ENCODE results near the gene MAF. TPM values are rescaled to one million over a fixed set of nuclear protein-coding genes. Genes with fewer than 3 reads are reported as not detected.
A peak's percentile ranks its signal among the peaks of the same experiment; 100 is the strongest.

Gene MAF
- total RNA-seq, 1 experiment from 2014 or later: 6.6 TPM

GRCh38 chr16:79598348-79599181, 2.0 kb downstream of the MAF start:
- peaks cover 21% of the 10 kb centered on the region for H3K27me3 Mint-ChIP-seq (ENCODE audit: low read depth)
- H3K27ac Mint-ChIP-seq: no peak overlapping the region
- peaks cover 46% of the 10 kb centered on the region for H3K4me1 Mint-ChIP-seq
- no peaks in the 10 kb centered on the region for H3K9me3 Mint-ChIP-seq
- DNase-seq (ENCODE audit: low spot score) (peak; percentile 60), ATAC-seq (peak; percentile 50)
- TF ChIP-seq CREM (CRISPR knock-in tag; IDR thresholded peaks at IDR 0.05): no peak
- TF ChIP-seq MAX (CRISPR knock-in tag; IDR thresholded peaks at IDR 0.05): peak; percentile 17; the same call in 1 of the 2 replicates
- no peak for TF ChIP-seq HMGXB4 (CRISPR knock-in tag; IDR thresholded peaks at IDR 0.05)
- peak; percentile 26; the same call in 1 of the 2 replicates for TF ChIP-seq FOXP1 (CRISPR knock-in tag; IDR thresholded peaks at IDR 0.05; ENCODE audit: borderline replicate concordance)
- no peak for TF ChIP-seq ZNF532 (CRISPR knock-in tag; IDR thresholded peaks at IDR 0.05; ENCODE audit: borderline replicate concordance)
- no peak for TF ChIP-seq ZMAT4 (CRISPR knock-in tag; IDR thresholded peaks at IDR 0.05)
- ChIA-PET POLR2A (interaction anchor here (0.6 to 0.7 kb wide), 2 partner anchors 329 to 1168 kb away, joined by 3 read pairs; no protein-coding TSS in a partner anchor), CTCF (interaction anchor here (0.6 to 2.3 kb wide), 6 partner anchors 241 to 771 kb away, joined by 3 to 8 read pairs (median 4); no protein-coding TSS in a partner anchor)
- peak overlapping the region; percentile 81 for H3K4me3 Mint-ChIP-seq
- H3K36me3 Mint-ChIP-seq: no peaks in the 10 kb centered on the region

GRCh38 chr16:79598063-79598347, 2.5 kb downstream of the MAF start:
- no peaks in the 10 kb centered on the region for H3K9me3 Mint-ChIP-seq
- ChIA-PET CTCF (interaction anchor here (0.6 to 1.4 kb wide), 4 partner anchors 241 to 743 kb away, joined by 3 to 5 read pairs (median 4); no protein-coding TSS in a partner anchor), POLR2A (no interaction called here)
- no peak for ATAC-seq
- H3K27me3 Mint-ChIP-seq (ENCODE audit: low read depth): peaks cover 21% of the 10 kb centered on the region
- TF ChIP-seq NFATC4 (CRISPR knock-in tag; IDR thresholded peaks at IDR 0.05): no peak
- TF ChIP-seq JAZF1 (CRISPR knock-in tag; IDR thresholded peaks at IDR 0.05): no peak
- TF ChIP-seq ZNF232 (CRISPR knock-in tag; IDR thresholded peaks at IDR 0.05): no peak
- no peak for TF ChIP-seq AFF4 (CRISPR knock-in tag; IDR thresholded peaks at IDR 0.05; ENCODE audit: borderline replicate concordance)
- TF ChIP-seq MYBL2 (CRISPR knock-in tag; IDR thresholded peaks at IDR 0.05): no peak
- H3K27ac Mint-ChIP-seq: no peak overlapping the region
- peaks cover 51% of the 10 kb centered on the region for H3K4me1 Mint-ChIP-seq
- no peak for DNase-seq (ENCODE audit: low spot score)
- H3K36me3 Mint-ChIP-seq: no peaks in the 10 kb centered on the region
- peak overlapping the region; percentile 81 for H3K4me3 Mint-ChIP-seq
